NCI-H2196 treated with DMSO at 0.1 percent for 48 hours (cell line): ENCODE data around the gene RIN3.

Source experiments
- DNase-seq: peaks from one replicate; lab custom pipeline; 2025; ENCODE audit not compliant: unreplicated experiment; lab: John Stamatoyannopoulos, UW

The RIN3 gene

GRCh38 chr14:92573761-92574498 lies 60.3 kb downstream of the RIN3 start:
- DNase-seq, result peak; percentile 1

- no peak for DNase-seq
Measured at GRCh38 chr14:92575061-92575747, 61.6 kb downstream of the RIN3 start.

- DNase-seq, result no peak
Measured at GRCh38 chr14:92575748-92576303, 62.2 kb downstream of the RIN3 start.

GRCh38 chr14:92577321-92577742 lies 63.8 kb downstream of the RIN3 start:
- no peak for DNase-seq

GRCh38 chr14:92578511-92578910 lies 64.9 kb downstream of the RIN3 start:
- no peak for DNase-seq

- DNase-seq, result no peak
Measured at GRCh38 chr14:92579244-92579936, 65.8 kb downstream of the RIN3 start.

- no peak for DNase-seq
Measured at GRCh38 chr14:92581206-92581605, 67.6 kb downstream of the RIN3 start.

- no peak for DNase-seq
Measured at GRCh38 chr14:92581966-92582566, 68.5 kb downstream of the RIN3 start.

GRCh38 chr14:92582706-92583452 lies 69.3 kb downstream of the RIN3 start:
- DNase-seq, result no peak

- DNase-seq, result no peak
Measured at GRCh38 chr14:92584220-92584619, 70.6 kb downstream of the RIN3 start.

- DNase-seq, result no peak
Measured at GRCh38 chr14:92584816-92585215, 71.2 kb downstream of the RIN3 start.

GRCh38 chr14:92585981-92586937 lies 72.7 kb downstream of the RIN3 start:
- DNase-seq, result no peak

GRCh38 chr14:92586963-92587699 lies 73.5 kb downstream of the RIN3 start:
- no peak for DNase-seq

GRCh38 chr14:92587700-92588085 lies 74.1 kb downstream of the RIN3 start:
- no peak for DNase-seq

- no peak for DNase-seq
Measured at GRCh38 chr14:92589213-92589852, 75.8 kb downstream of the RIN3 start.

GRCh38 chr14:92590176-92590575 lies 76.6 kb downstream of the RIN3 start:
- DNase-seq, result no peak

- DNase-seq, result no peak
Measured at GRCh38 chr14:92590941-92591340, 77.4 kb downstream of the RIN3 start.

GRCh38 chr14:92591346-92591745 lies 77.8 kb downstream of the RIN3 start:
- no peak for DNase-seq
